ENCODE measurements around the gene IFNA10.

- TF ChIP-seq POLR2A (IDR thresholded peaks at IDR 0.05; ENCODE audit: extremely low read depth, insufficient read length) (no peak), MAX (IDR thresholded peaks at IDR 0.05; ENCODE audit: low read depth, low read length) (no peak)
Observed at GRCh38 chr9:21174671-21175070, 32.3 kb downstream of the IFNA10 start.
